AG04450 (cell line): ENCODE results near the gene NOD1. TPM values are rescaled to one million over a fixed set of nuclear protein-coding genes. Genes with fewer than 3 reads are reported as not detected.
"Not testable (repeated sequence)": the region's sequence is repeated elsewhere in the genome, so short reads cannot be mapped to it uniquely, and the experiment has no call there.

Experiments
- CTCF ChIA-PET: fragments of 300-600, 350-600 bp; formaldehyde crosslinking; extraction: SDS; loops from one replicate; lab custom pipeline; 2022; ENCODE audit warnings: antibody characterized with exemption, inconsistent platforms; lab: Charles Lee
- POLR2A ChIA-PET: fragments of 350-600 bp; formaldehyde crosslinking; extraction: SDS; loops from one replicate; lab custom pipeline; 2021; ENCODE audit warnings: antibody characterized with exemption, inconsistent platforms; lab: Yijun Ruan, JAX
- DNase-seq: peaks from one replicate; pipeline ENCODE4 v3.0.0-alpha.2; 2011; ENCODE audit warnings: low read depth, low spot score
- H3K27ac ChIP-seq: one replicate; pipeline ENCODE4 v1.5.1; 2012; ENCODE audit warnings: low read depth, low read length, control low read depth
- H3K27me3 ChIP-seq: one replicate; pipeline ENCODE4 v1.6.0; 2012; ENCODE audit warnings: low read length; ENCODE audit not compliant: control insufficient read depth, insufficient read depth
- H3K4me3 ChIP-seq: 2 replicates; pipeline ENCODE4 v1.5.1; 2011; ENCODE audit warnings: mild to moderate bottlenecking, low read depth, low read length, control low read depth
- H3K9me3 ChIP-seq: 2 replicates; pipeline ENCODE4 v1.5.1; 2012; ENCODE audit warnings: low read length; ENCODE audit not compliant: control insufficient read depth, insufficient read depth
- polyA plus RNA-seq: library from polyadenylated mRNA; depleted of rRNA; stranded (reverse); fragments of >200 nt; gene quantifications from 2 replicates; pipeline ENCODE4 v1.2.3, GENCODE V29; 2011
- TF ChIP-seq, protein P1 (sequence below): IDR thresholded peaks from 2 replicates; pipeline ENCODE4 v1.5.1; 2011; ENCODE audit warnings: low read depth, low read length, control low read depth, inconsistent platforms

Gene NOD1
- polyA plus RNA-seq, 1 experiment = 3.3 TPM

GRCh38 chr7:30391806-30392205 is 86.8 kb downstream of the NOD1 start:
- Histone ChIP-seq H3K27me3 (no peaks in the 10 kb centered on the region), H3K4me3 (no peak overlapping the region), H3K9me3 (no peaks in the 10 kb centered on the region), H3K27ac (no peak overlapping the region)
- CTCF ChIA-PET = no interaction called here
- POLR2A ChIA-PET = no interaction called here
- TF ChIP-seq, protein P1, sequence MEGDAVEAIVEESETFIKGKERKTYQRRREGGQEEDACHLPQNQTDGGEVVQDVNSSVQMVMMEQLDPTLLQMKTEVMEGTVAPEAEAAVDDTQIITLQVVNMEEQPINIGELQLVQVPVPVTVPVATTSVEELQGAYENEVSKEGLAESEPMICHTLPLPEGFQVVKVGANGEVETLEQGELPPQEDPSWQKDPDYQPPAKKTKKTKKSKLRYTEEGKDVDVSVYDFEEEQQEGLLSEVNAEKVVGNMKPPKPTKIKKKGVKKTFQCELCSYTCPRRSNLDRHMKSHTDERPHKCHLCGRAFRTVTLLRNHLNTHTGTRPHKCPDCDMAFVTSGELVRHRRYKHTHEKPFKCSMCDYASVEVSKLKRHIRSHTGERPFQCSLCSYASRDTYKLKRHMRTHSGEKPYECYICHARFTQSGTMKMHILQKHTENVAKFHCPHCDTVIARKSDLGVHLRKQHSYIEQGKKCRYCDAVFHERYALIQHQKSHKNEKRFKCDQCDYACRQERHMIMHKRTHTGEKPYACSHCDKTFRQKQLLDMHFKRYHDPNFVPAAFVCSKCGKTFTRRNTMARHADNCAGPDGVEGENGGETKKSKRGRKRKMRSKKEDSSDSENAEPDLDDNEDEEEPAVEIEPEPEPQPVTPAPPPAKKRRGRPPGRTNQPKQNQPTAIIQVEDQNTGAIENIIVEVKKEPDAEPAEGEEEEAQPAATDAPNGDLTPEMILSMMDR = no peak
- no peak for DNase-seq

DNA sequence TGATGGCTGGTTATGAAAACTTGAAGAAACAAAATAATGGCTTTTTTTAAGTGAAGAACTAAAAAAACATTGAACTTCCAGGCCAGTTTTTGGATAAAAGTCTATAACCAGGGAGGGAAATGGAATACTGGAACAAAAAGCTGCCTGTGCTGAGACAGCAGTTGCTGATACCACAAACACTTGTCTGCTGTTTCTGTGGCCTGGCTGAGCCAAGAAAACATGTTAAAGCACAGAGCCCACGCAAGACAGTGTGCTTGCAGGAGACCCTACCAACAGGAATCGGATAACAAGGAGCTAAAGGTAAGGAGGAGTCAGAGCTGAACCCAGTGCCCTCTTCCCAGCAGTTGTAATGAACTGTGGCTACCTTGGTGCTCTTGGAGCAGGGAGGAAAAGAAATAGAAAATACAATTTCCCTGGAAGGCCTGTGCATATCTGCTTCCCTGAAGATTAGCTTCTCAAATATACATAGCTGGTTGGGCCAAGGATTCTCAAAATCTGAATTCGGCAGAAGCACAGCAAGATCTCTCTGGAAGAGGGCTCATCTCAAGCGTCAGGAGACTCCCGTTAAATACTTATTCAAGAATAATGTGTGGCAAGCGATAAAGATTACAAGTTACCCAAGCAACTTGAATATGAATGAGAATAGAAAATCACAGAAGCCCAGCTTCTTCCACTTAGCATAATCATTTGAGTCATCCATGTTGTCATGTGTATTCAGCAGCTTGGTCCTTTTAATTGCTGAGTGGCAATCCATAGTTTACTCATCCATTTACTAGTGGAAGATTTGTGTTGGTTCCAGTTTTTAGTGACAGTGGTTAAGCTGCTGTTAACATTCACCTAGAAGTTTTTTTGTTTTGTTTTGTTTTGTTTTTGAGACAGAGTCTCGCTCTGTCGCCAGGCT is 87.6 kb downstream of the NOD1 start:
- Histone ChIP-seq H3K9me3 (no peaks in the 10 kb centered on the region), H3K4me3 (no peak overlapping the region), H3K27ac (no peak overlapping the region), H3K27me3 (no peaks in the 10 kb centered on the region)
- TF ChIP-seq, protein P1 = no peak
- ChIA-PET CTCF (no interaction called here), POLR2A (no interaction called here)
- no peak for DNase-seq

DNA sequence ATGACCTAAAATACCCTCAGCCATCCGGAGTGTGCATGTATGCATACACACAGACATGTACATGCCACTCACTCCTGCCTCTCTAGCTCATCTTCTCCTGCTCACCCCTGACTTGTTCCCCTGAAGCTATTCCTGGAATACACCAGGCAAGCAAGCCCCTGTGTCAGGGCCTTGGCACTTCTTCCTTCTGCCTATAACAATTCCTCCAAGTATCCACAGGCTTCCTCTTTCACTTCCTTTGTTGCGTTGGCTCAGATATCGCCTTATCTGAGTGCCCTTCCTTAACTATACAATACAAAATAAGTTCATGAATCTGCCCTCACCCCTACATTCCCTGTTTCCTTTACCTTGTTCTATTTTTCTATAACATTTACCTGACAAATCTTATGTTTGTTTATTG is 88.8 kb downstream of the NOD1 start:
- Histone ChIP-seq H3K9me3 (no peaks in the 10 kb centered on the region), H3K27me3 (no peaks in the 10 kb centered on the region), H3K4me3 (no peak overlapping the region), H3K27ac (no peak overlapping the region)
- DNase-seq = no peak
- ChIA-PET POLR2A (no interaction called here), CTCF (no interaction called here)
- TF ChIP-seq, protein P1 = no peak

- no peak overlapping the region for H3K4me3 ChIP-seq
- TF ChIP-seq, protein P1 = no peak
- no peak overlapping the region for H3K27ac ChIP-seq
- H3K27me3 ChIP-seq = no peaks in the 10 kb centered on the region
- CTCF ChIA-PET = interaction anchor here (1.3 kb wide), 1 partner anchor 31 kb away, joined by 3 read pairs; no protein-coding TSS in a partner anchor
- DNase-seq = no peak
- no peaks in the 10 kb centered on the region for H3K9me3 ChIP-seq
- POLR2A ChIA-PET = no interaction called here
Observed at GRCh38 chr7:30382607-30383006, 96.0 kb downstream of the NOD1 start.

GRCh38 chr7:30380824-30381223 is 97.8 kb downstream of the NOD1 start:
- H3K27ac ChIP-seq, H3K4me3 ChIP-seq, POLR2A ChIA-PET, H3K9me3 ChIP-seq, H3K27me3 ChIP-seq, CTCF ChIA-PET, DNase-seq: not testable (repeated sequence)
